Progenitor cell of endocrine pancreas (in vitro differentiated cells): Measurements from ENCODE around the gene PKIG. TPM values are rescaled to one million over a fixed set of nuclear protein-coding genes. Genes with fewer than 3 reads are reported as not detected.

Experiments
- DNase-seq: peaks from one replicate; pipeline ENCODE4 v3.0.0; 2021; ENCODE audit warnings: low spot score; ENCODE audit not compliant: unreplicated experiment
- H3K27ac Mint-ChIP-seq: 2 replicates; pipeline ENCODE4 v1.8.0; 2021; ENCODE audit warnings: mild to moderate bottlenecking, moderate library complexity, mixed read lengths
- H3K27me3 Mint-ChIP-seq: 2 replicates; pipeline ENCODE4 v1.8.0; 2021; ENCODE audit warnings: mixed read lengths
- H3K36me3 Mint-ChIP-seq: 2 replicates; pipeline ENCODE4 v1.8.0; 2022; ENCODE audit warnings: mixed read lengths; ENCODE audit not compliant: insufficient read depth
- H3K4me1 Mint-ChIP-seq: 2 replicates; pipeline ENCODE4 v1.8.0; 2021; ENCODE audit warnings: low read depth, mixed read lengths
- H3K4me3 Mint-ChIP-seq: 2 replicates; pipeline ENCODE4 v1.8.0; 2021; ENCODE audit warnings: low read depth, mild to moderate bottlenecking, moderate library complexity, mixed read lengths
- H3K9me3 Mint-ChIP-seq: 2 replicates; pipeline ENCODE4 v1.8.0; 2021; ENCODE audit warnings: low read depth, mixed read lengths
- total RNA-seq: library from RNA; stranded (reverse); gene quantifications from 2 replicates; pipeline ENCODE4 v1.2.1, GENCODE V29; 2021
- TF ChIP-seq, protein P1 (sequence below): fragments of 200-600 bp; sonication (generic); IDR thresholded peaks from one replicate; pipeline ENCODE4 v1.5.0; 2021; ENCODE audit warnings: antibody characterized with exemption, mild to moderate bottlenecking; ENCODE audit not compliant: unreplicated experiment

PKIG gene
- total RNA-seq, 1 donor from 2014 or later = 36.5 TPM

DNA sequence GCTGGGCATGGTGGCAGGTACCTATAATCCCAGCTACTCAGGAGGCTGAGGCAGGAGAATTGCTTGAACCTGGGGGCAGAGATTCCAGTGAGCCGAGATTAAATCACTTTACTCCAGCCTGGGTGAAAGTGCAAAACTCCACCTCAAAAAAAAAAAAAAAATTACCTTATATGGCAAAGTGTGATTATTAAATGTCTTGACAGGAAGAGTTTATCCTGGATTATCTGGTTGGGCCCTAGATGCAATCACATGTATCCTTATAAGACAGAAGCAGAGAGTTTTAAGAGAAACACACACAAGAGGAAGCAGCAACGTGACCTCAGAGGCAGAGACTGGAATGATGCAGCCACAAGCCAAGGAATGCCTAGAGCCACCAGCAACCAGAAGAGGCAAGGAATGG lies 58.1 kb downstream of the PKIG start:
- Mint-ChIP-seq H3K9me3 (no peaks in the 10 kb centered on the region), H3K27ac (peak overlapping the region; percentile 26), H3K27me3 (no peaks in the 10 kb centered on the region), H3K36me3 (peaks cover 1% of the 10 kb centered on the region), H3K4me1 (peaks cover 21% of the 10 kb centered on the region), H3K4me3 (no peak overlapping the region)
- TF ChIP-seq, protein P1, sequence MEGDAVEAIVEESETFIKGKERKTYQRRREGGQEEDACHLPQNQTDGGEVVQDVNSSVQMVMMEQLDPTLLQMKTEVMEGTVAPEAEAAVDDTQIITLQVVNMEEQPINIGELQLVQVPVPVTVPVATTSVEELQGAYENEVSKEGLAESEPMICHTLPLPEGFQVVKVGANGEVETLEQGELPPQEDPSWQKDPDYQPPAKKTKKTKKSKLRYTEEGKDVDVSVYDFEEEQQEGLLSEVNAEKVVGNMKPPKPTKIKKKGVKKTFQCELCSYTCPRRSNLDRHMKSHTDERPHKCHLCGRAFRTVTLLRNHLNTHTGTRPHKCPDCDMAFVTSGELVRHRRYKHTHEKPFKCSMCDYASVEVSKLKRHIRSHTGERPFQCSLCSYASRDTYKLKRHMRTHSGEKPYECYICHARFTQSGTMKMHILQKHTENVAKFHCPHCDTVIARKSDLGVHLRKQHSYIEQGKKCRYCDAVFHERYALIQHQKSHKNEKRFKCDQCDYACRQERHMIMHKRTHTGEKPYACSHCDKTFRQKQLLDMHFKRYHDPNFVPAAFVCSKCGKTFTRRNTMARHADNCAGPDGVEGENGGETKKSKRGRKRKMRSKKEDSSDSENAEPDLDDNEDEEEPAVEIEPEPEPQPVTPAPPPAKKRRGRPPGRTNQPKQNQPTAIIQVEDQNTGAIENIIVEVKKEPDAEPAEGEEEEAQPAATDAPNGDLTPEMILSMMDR = no peak
- DNase-seq = no peak

DNA sequence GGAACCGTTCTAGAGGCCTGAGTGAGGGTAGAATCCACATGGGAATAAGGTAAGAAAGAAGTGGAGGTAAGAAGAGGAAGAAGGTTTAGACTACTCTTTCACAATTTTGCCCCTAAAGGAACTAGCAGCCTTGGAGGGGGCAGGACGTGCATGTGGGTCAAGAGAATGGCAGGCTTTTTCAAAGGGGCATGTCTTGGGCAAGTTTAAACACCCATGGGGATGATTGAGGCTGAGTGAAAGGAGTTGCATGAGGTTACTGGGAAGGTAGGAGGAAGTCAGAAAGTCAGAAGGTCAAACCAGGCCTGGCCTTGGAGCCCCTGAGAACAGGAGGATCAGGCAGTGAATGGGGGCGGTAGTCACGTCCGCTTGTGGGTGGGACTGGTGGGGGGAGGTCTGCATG lies 58.9 kb downstream of the PKIG start:
- no peaks in the 10 kb centered on the region for H3K9me3 Mint-ChIP-seq
- peaks cover 1% of the 10 kb centered on the region for H3K36me3 Mint-ChIP-seq
- H3K27me3 Mint-ChIP-seq = peaks cover 3% of the 10 kb centered on the region
- no peak overlapping the region for H3K4me3 Mint-ChIP-seq
- no peak overlapping the region for H3K27ac Mint-ChIP-seq
- DNase-seq = no peak
- TF ChIP-seq, protein P1 = no peak
- H3K4me1 Mint-ChIP-seq = peaks cover 24% of the 10 kb centered on the region

DNA sequence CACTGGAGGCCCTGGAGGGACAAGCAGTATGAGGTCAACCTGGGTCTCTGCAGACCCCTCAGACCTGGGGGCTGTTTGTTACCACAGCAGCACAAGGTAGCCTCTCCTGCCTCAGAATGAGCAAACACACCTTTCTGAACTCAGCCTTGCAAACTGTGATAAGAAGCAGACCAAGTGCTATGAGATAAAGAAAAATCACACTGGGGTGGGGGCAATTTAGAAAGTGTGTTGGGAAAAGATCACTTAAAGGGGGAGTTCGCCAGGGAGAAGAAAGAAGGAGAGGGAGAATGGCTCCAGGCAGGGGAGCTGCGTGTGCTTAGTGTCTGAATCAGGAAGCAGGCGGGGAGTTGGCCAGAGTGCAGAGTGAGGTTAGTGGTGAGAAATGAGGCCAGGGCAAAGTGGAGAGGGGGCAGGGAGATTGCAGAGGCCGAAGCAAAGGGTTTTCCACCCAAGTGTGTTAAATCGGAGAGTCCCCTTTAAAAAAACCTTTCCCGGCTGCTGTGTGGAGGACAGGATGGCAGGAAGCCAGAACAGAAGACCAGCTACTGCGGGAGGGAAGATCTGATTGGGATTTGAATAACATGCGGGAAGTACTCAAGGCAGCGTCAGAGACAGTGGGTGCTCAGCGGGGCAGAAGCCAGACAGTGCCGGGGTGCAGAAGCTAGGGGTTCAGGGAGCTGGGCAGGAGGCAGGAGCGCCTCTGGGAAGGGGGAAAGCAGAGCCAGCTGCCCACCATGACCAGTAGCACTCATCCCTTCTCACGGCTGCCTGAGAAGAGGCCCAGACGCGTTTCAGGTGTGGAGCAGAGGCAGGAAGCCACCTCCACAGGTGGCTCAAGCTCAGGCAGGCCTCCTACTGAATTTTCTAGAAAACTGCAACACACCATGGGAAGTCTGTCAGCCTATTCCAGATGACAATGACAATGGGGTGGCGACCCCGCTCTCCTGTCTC lies 60.1 kb downstream of the PKIG start:
- no peak for DNase-seq
- Mint-ChIP-seq H3K4me1 (peaks cover 24% of the 10 kb centered on the region), H3K4me3 (peak overlapping the region; percentile 58), H3K27ac (peak overlapping the region; percentile 89), H3K27me3 (peaks cover 3% of the 10 kb centered on the region), H3K36me3 (peaks cover 1% of the 10 kb centered on the region), H3K9me3 (no peaks in the 10 kb centered on the region)
- TF ChIP-seq, protein P1 = peak; percentile 21

DNA sequence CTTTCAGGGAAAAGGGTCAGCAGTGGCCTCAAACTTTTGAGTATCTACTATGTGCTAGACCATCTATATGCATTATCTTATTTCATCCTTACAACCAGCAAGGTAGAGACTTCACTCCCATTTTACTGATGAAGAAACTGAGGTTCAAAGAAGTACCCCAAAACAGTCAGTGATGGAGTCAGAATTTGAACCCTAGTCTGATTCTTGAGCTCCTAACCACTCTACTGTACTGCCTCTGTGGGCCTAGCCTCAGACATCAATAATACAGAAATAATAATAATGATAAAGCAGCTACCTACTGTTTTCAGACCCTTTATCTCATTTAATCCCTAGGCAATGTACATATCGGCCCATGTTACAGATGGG lies 60.8 kb downstream of the PKIG start:
- TF ChIP-seq, protein P1 = no peak
- Mint-ChIP-seq H3K27me3 (peaks cover 3% of the 10 kb centered on the region), H3K4me1 (peaks cover 24% of the 10 kb centered on the region), H3K4me3 (no peak overlapping the region), H3K36me3 (peaks cover 1% of the 10 kb centered on the region), H3K27ac (peak overlapping the region; percentile 89), H3K9me3 (no peaks in the 10 kb centered on the region)
- DNase-seq = no peak

DNA sequence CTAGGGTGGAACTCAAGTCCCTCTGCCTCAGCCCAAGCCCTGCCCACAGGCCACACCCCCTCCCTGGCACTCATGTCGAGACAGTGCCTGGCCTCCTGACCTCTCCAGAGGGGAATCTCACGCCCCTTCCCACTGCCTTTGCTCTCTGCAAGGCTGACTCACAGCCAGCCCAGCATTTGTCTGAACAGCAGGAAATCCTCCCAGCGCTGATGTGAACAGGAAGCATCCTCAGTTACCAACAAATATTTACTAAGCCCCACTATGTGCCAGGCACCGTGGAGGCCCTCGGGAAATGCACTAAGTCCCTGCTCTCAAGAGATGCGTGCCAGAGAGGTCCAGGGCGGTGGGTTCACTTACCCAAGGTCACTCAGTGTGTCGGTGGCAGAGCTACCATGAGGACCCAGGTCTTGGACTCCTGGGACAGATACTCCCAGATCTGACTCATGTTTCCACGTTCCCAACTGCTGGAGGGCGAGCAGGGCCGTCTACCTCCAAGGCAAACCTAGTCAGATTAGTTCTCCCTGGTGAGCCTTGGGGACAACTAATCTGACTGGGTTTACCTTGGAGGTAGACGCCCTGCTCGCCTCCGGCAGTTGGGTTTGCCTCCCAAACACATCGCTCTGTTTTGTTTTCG lies 61.3 kb downstream of the PKIG start:
- no peaks in the 10 kb centered on the region for H3K9me3 Mint-ChIP-seq
- peaks cover 24% of the 10 kb centered on the region for H3K4me1 Mint-ChIP-seq
- peaks cover 3% of the 10 kb centered on the region for H3K27me3 Mint-ChIP-seq
- TF ChIP-seq, protein P1 = no peak
- DNase-seq = no peak
- H3K36me3 Mint-ChIP-seq = peaks cover 1% of the 10 kb centered on the region
- no peak overlapping the region for H3K4me3 Mint-ChIP-seq
- H3K27ac Mint-ChIP-seq = peak overlapping the region; percentile 52
